H1 (cell line): ENCODE data around the gene TFAP2A. TPM values are rescaled to one million over a fixed set of nuclear protein-coding genes. Genes with fewer than 3 reads are reported as not detected.

Source experiments
- CTCF ChIA-PET: fragments of 300-600 bp; sonication (Branson Sonifier 250); formaldehyde crosslinking; loops from one replicate; lab custom pipeline; 2021; ENCODE audit not compliant: partially characterized antibody; lab: Charles Lee
- POLR2A ChIA-PET: fragments of 300-600 bp; sonication (Branson Sonifier 250); formaldehyde crosslinking; loops from one replicate; lab custom pipeline; 2021; ENCODE audit warnings: inconsistent platforms; ENCODE audit not compliant: partially characterized antibody; lab: Charles Lee
- DNase-seq, 2 experiments: peaks; one replicate each; pipeline versions ENCODE4 v3.0.0 to v3.0.0-alpha.2; 2010 to 2022; ENCODE audit warnings: low spot score in 2 of 2, low read depth in 1 of 2, mixed read lengths in 1 of 2
- FAIRE-seq: peaks from 2 replicates; lab custom pipeline; 2011; peaks lifted over from hg19 to GRCh38; lab: Jason Lieb, UNC
- H2AFZ ChIP-seq: 2 replicates; pipeline ENCODE4 v1.8.1; 2012; ENCODE audit warnings: low read length, inconsistent platforms
- H2AK5ac ChIP-seq: 2 replicates; pipeline ENCODE4 v1.6.1; 2013; ENCODE audit warnings: low read depth, low read length
- H2BK120ac ChIP-seq: replicated peaks from 2 replicates; pipeline ENCODE3; 2013; ENCODE audit warnings: low read depth, low read length, inconsistent platforms
- H2BK12ac ChIP-seq: 2 replicates; pipeline ENCODE4 v1.6.1; 2013; ENCODE audit warnings: low read depth, low read length
- H2BK15ac ChIP-seq: 2 replicates; pipeline ENCODE4 v1.6.1; 2013; ENCODE audit warnings: low read length
- H2BK20ac ChIP-seq: 2 replicates; pipeline ENCODE4 v1.6.1; 2013; ENCODE audit warnings: low read length
- H2BK5ac ChIP-seq: 2 replicates; pipeline ENCODE4 v1.6.1; 2013; ENCODE audit warnings: low read depth, low read length
- H3K14ac ChIP-seq: 2 replicates; pipeline ENCODE4 v1.6.1; 2013; ENCODE audit warnings: inconsistent platforms; ENCODE audit not compliant: insufficient read length
- H3K18ac ChIP-seq: 2 replicates; pipeline ENCODE4 v1.6.1; 2013; ENCODE audit warnings: low read length; ENCODE audit errors: extremely low read depth
- H3K23ac ChIP-seq: 2 replicates; pipeline ENCODE4 v1.6.1; 2013; ENCODE audit warnings: inconsistent platforms; ENCODE audit not compliant: insufficient read length
- H3K23me2 ChIP-seq: 2 replicates; pipeline ENCODE4 v1.6.1; 2013; ENCODE audit warnings: low read depth, low read length
- H3K27ac ChIP-seq: 2 replicates; pipeline ENCODE4 v1.6.1; 2011; ENCODE audit warnings: low read depth, low read length, inconsistent platforms
- H3K27me3 ChIP-seq, 4 experiments: replicated peaks in 1 of 4; 1 replicate in 1 of 4; 2 replicates in 3 of 4; pipeline versions ENCODE4 v1.6.1 to v1.8.1; 2011 to 2013; ENCODE audit warnings: low read length in 3 of 4, mild to moderate bottlenecking in 3 of 4, inconsistent platforms in 2 of 4, mixed read lengths in 2 of 4, moderate library complexity in 1 of 4; ENCODE audit not compliant: control insufficient read depth in 3 of 4, insufficient read depth in 3 of 4; ENCODE audit errors: extremely low read depth in 1 of 4
- H3K36me3 ChIP-seq, 4 experiments: 2 replicates each; pipeline versions ENCODE4 v1.6.1 to v1.8.1; 2011 to 2013; ENCODE audit warnings: mild to moderate bottlenecking in 4 of 4, low read length in 3 of 4, moderate library complexity in 2 of 4, control low read depth in 1 of 4, inconsistent platforms in 1 of 4; ENCODE audit not compliant: insufficient read depth in 4 of 4, control insufficient read depth in 2 of 4
- H3K4ac ChIP-seq: replicated peaks from 2 replicates; pipeline ENCODE3; 2013; ENCODE audit warnings: low read length, low read depth, mixed read lengths, inconsistent platforms; ENCODE audit not compliant: insufficient read length
- H3K4me1 ChIP-seq, 4 experiments: replicated peaks in 1 of 4; 1 replicate in 1 of 4; 2 replicates in 3 of 4; pipeline versions ENCODE4 v1.6.1 to v1.8.1; 2011 to 2013; ENCODE audit warnings: low read length in 3 of 4, inconsistent platforms in 2 of 4, mixed read lengths in 1 of 4; ENCODE audit not compliant: insufficient read depth in 4 of 4, control insufficient read depth in 3 of 4
- H3K4me2 ChIP-seq, 2 experiments: 2 replicates each; pipeline versions ENCODE4 v1.6.1 to v1.8.1; 2011 to 2013; ENCODE audit warnings: low read depth in 2 of 2, low read length in 2 of 2, control low read depth in 1 of 2, inconsistent platforms in 1 of 2, mild to moderate bottlenecking in 1 of 2; ENCODE audit not compliant: insufficient read depth in 1 of 2
- H3K4me3 ChIP-seq, 4 experiments: fragments of 200-600, 300-600 bp in 1 of 4; sonication (generic), shearing (Covaris generic), sonication (Bioruptor Twin) in 1 of 4; 2 replicates each; pipeline versions ENCODE4 v1.5.1 to v1.8.1; 2011 to 2016; ENCODE audit warnings: low read length in 4 of 4, low read depth in 3 of 4, control low read depth in 2 of 4, inconsistent platforms in 2 of 4, mild to moderate bottlenecking in 2 of 4, mixed read lengths in 1 of 4, moderate library complexity in 1 of 4; ENCODE audit not compliant: insufficient read depth in 2 of 4; ENCODE audit errors: extremely low read depth in 1 of 4
- H3K56ac ChIP-seq: replicated peaks from 2 replicates; pipeline ENCODE3; 2013; ENCODE audit warnings: low read depth, mild to moderate bottlenecking, mixed read lengths, low read length, inconsistent platforms; ENCODE audit not compliant: insufficient read length
- H3K79me1 ChIP-seq: 2 replicates; pipeline ENCODE4 v1.6.1; 2013; ENCODE audit warnings: low read depth, low read length, control low read depth
- H3K79me2 ChIP-seq, 2 experiments: 2 replicates each; pipeline versions ENCODE4 v1.6.1 to v1.8.1; 2012 to 2013; ENCODE audit warnings: low read length in 2 of 2, mild to moderate bottlenecking in 2 of 2, inconsistent platforms in 1 of 2; ENCODE audit not compliant: insufficient read depth in 2 of 2, control insufficient read depth in 1 of 2
- H3K9ac ChIP-seq, 4 experiments: replicated peaks in 1 of 4; 1 replicate in 1 of 4; 2 replicates in 3 of 4; pipeline versions ENCODE4 v1.6.1 to v1.8.1; 2011 to 2013; ENCODE audit warnings: low read depth in 3 of 4, low read length in 3 of 4, control low read depth in 2 of 4, mild to moderate bottlenecking in 2 of 4, moderate library complexity in 2 of 4, inconsistent platforms in 1 of 4; ENCODE audit errors: extremely low read depth in 1 of 4
- H3K9me3 ChIP-seq, 2 experiments: 2 replicates each; pipeline versions ENCODE4 v1.6.1 to v1.8.1; 2012 to 2013; ENCODE audit warnings: mild to moderate bottlenecking in 2 of 2, moderate library complexity in 2 of 2, control low read depth in 1 of 2, inconsistent platforms in 1 of 2, low read depth in 1 of 2, low read length in 1 of 2, mixed read lengths in 1 of 2; ENCODE audit not compliant: insufficient read depth in 2 of 2
- H4K20me1 ChIP-seq, 2 experiments: replicated peaks in 1 of 2; 2 replicates each; pipeline versions ENCODE3 to v1.8.1; 2011 to 2013; ENCODE audit warnings: inconsistent platforms in 2 of 2, low read length in 2 of 2, mild to moderate bottlenecking in 1 of 2; ENCODE audit not compliant: insufficient read depth in 2 of 2, control insufficient read depth in 1 of 2
- H4K5ac ChIP-seq: 2 replicates; pipeline ENCODE4 v1.6.1; 2013; ENCODE audit warnings: low read length, low read depth, mixed read lengths, inconsistent platforms; ENCODE audit not compliant: insufficient read length
- H4K8ac ChIP-seq: 2 replicates; pipeline ENCODE4 v1.8.0; 2013; ENCODE audit warnings: mild to moderate bottlenecking, moderate library complexity, low read length, inconsistent platforms; ENCODE audit not compliant: insufficient read depth; ENCODE audit errors: extremely low read depth
- H4K91ac ChIP-seq: replicated peaks from 2 replicates; pipeline ENCODE3; 2013; ENCODE audit warnings: low read length, mixed read lengths, inconsistent platforms; ENCODE audit not compliant: insufficient read length
- CBX8 ChIP-seq: fragments of 300-800, 300-1000 bp; sonication (generic); IDR thresholded peaks from 2 replicates; pipeline ENCODE4 v1.7.1; 2016; ENCODE audit warnings: low read depth, low read length, borderline replicate concordance
- ZNF274 ChIP-seq: IDR thresholded peaks from 2 replicates; pipeline ENCODE4 v1.7.0; 2012; ENCODE audit warnings: low read length, borderline replicate concordance; ENCODE audit errors: extremely low read depth
- WGBS, 2 experiments: shearing (Covaris generic) in 1 of 2; methylation state at CpG; one replicate each; pipeline versions ENCODE4 v1.1.6 to v1.1.7; 2013 to 2015; ENCODE audit warnings: low lambda C conversion rate in 2 of 2, mixed read lengths in 2 of 2, inconsistent platforms in 1 of 2, low coverage in 1 of 2, missing lambda C conversion rate in 1 of 2; ENCODE audit not compliant: insufficient replicate concordance in 2 of 2, insufficient coverage in 1 of 2, insufficient read length in 1 of 2; ENCODE audit errors: extremely low coverage in 1 of 2, missing lambda C conversion rate in 1 of 2; 5-methylcytosine and 5-hydroxymethylcytosine counted together
- polyA plus RNA-seq, 7 experiments: library from polyadenylated mRNA; depleted of rRNA in 3 of 7; stranded (reverse) in 5 of 7; unstranded in 2 of 7; fragments of >200 nt in 5 of 7; fragments of 200-250 nt in 2 of 7; gene quantifications; 1 replicate in 5 of 7; 2 replicates in 1 of 7; 4 replicates in 1 of 7; pipeline versions ENCODE4 v1.2.1 to v1.2.3, GENCODE V29; 2011 to 2013; ENCODE audit warnings: missing spikeins in 2 of 7, mixed read lengths in 2 of 7
- total RNA-seq: library from RNA; stranded (reverse); fragmentation: NEBNext Ultra II Directional; extraction: Animal tissue kit (Norgen Biotek cat#: 25700); gene quantifications from 2 replicates; pipeline ENCODE4 v1.2.1, GENCODE V29; 2021

The TFAP2A gene
- total and polyA plus RNA-seq, 2 of the 8 experiments (the other 6 are each of a cell fraction or from before 2014, with no cell fraction given): 0.23 TPM; not detected in 1

DNA sequence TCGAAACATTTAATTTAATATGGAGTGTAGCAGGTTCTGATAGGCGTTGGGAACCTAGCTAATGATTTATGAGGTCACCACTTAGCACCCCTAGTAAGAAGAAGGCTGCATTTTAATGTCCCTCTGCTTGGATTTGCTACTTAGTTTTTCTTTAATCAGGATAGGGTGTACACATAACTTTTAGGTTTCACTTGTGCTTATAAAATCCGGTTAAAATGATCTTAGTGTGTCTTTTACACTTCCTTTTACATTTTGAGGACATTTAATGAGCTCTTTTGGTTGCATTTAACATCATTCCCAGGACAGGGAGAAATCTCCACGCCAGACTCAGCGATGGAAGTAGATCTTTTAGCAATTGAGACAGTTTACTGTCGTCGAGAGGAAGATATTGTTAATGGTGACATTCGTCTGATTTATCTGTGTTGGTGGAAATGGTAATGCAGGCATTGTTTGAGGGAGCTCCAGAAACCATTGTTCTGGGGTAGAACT, 5.6 kb downstream of the TFAP2A start:
- Histone ChIP-seq H3K27ac (no peak overlapping the region), H3K4me2 (peak overlapping the region in 1 of 2 experiments; percentile 44; a peak in 1 of 4 replicates), H3K4me1 (peaks cover 9 to 26% (median 15%) of the 10 kb centered on the region in 4 experiments), H2AK5ac (no peak overlapping the region), H3K56ac (no peak overlapping the region), H3K27me3 (peaks cover 62 to 94% (median 83%) of the 10 kb centered on the region in 4 experiments), H4K91ac (no peak overlapping the region), H4K8ac (no peak overlapping the region), H3K4ac (no peak overlapping the region), H3K79me1 (no peaks in the 10 kb centered on the region), H3K18ac (no peak overlapping the region), H2BK12ac (no peak overlapping the region), H2AFZ (no peak overlapping the region), H2BK15ac (no peak overlapping the region), H3K23ac (no peak overlapping the region), H2BK120ac (no peak overlapping the region), H4K5ac (no peak overlapping the region), H3K14ac (no peak overlapping the region), H3K9me3 (no peaks in the 10 kb centered on the region; a peak in 1 of 4 replicates), H3K9ac (no peak overlapping the region), H2BK20ac (no peak overlapping the region), H2BK5ac (no peak overlapping the region), H3K79me2 (no peaks in the 10 kb centered on the region), H3K36me3 (no peaks in the 10 kb centered on the region; a peak in 1 of 8 replicates), H3K4me3 (no peak overlapping the region), H4K20me1 (peaks cover 5 to 7% of the 10 kb centered on the region in 2 experiments), H3K23me2 (peaks cover 13% of the 10 kb centered on the region; the same call in 1 of the 2 replicates)
- DNase-seq: no peak
- ChIA-PET CTCF (interaction anchor here (0.9 to 21.9 kb wide), 5 partner anchors 8 to 379 kb away, joined by 3 to 365 read pairs (median 3); no protein-coding TSS in a partner anchor), POLR2A (interaction anchor here (0.8 to 2.5 kb wide), 4 partner anchors 10 to 18 kb away, joined by 3 to 9 read pairs (median 4); no protein-coding TSS in a partner anchor)
- no peak for FAIRE-seq
- 6% methylated on average over 8 of the region's 8 CpGs; no CpG with 5 or more reads in 1 of the 2 experiments for WGBS, 2 experiments
- no peak for TF ChIP-seq ZNF274
- TF ChIP-seq CBX8: 0 out of 2 replicates have a peak, but pooled peaks have one; percentile 12
